SIG-M5 (cell line): ENCODE data around the gene EDARADD.
"Not testable (repeated sequence)": the region's sequence is repeated elsewhere in the genome, so short reads cannot be mapped to it uniquely, and the experiment has no call there.

Source experiments
- DNase-seq: peaks from one replicate; lab custom pipeline; 2025; lab: John Stamatoyannopoulos, UW

EDARADD gene

DNA sequence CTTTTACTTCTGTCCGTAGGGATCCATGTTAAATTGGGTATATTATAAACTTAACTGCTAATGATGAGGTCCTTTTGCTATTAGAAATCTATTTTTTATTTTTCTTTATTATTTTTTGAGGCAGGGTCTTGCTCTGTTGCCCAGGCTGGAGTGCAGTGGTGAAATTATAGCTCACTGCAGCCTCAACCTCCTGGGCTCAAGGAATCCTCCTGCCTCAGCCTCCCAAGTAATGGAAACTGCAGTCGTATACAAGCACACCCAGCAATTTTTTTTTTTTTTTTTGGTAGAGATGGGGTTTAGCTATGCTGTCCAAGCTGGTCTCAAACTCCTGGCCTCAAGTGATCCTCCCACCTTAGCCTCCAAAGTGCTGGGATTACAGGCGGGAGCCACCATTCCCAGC lies 95.1 kb downstream of the EDARADD start:
- not testable (repeated sequence) for DNase-seq

DNA sequence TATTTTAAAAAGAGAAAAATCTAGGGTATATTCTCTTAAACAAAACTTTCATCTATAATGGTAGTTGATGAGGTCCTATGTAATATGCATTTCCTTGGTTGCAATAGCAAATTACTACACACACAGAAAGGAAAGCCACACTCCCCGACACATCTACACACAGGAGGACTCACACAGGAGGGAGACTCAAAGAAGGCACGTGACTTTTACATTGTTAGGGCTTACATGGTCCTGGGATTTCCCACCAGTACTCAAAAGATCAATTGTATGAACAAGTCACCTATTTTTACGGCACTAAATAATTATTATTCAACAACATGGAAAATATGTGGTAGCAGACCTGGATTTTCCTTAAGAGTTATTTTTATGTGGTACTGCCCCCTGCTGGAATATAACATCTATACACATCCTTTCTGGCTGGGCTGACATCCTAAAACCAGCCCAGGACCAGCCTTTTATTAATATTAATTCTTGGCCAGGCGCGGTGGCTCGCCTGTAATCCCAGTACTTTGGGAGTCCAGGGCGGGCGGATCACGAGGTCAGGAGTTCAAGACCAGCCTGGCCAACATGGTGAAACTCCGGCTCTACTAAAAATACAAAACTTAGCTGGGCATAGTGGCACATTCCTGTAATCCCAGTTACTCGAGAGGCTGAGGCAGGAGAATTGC lies 95.8 kb downstream of the EDARADD start:
- no peak for DNase-seq

DNA sequence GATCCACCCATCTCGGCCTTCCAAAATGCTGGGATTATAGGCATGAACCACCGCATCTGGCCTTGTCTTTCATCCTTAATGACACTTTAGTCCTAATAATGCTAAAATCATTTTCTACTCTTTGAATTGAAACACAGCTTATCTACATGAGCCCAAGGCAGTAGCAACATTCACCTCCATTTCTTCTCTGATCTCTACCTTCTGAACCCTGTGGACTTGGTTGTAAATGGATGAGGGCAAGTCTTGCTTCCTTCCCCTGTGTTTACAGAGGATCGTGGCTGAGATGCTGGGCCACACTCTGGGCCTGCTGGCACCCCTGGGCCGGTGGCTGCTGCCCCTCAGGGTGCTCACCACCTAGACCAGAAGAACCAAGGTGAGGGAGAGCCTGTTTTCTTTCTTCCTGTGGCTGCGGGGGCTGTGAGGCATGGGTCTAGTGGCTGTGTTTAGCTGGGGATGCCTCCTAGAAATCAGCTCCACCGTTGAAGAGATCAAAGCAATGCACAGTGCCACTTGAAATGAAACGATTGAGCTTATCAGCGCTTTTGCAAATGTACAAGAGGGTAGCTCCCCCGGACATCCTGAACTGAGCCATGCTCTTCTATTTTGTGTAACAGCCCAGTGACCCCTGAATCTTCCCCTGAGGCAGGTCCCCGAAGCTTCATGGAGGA lies 97.5 kb downstream of the EDARADD start:
- DNase-seq = no peak

DNA sequence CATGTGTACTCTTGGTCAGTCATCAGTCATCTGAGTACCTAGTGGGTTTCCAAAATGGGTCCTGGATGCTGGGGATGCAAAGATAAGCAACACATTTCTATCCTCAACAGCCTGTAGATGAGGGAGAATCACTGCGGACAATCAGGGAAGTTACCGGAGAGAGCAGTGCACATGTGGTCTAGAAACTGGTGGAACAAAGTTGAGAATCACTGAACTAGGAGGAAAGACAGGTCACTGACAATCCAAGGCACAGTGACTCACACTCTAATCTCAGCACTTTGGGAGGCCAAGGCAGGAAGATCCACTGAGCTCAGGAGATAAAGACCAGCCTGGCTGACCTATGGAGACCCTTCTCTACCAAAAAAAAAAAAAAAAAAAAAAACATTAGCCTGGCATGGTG lies 98.3 kb downstream of the EDARADD start:
- no peak for DNase-seq

DNA sequence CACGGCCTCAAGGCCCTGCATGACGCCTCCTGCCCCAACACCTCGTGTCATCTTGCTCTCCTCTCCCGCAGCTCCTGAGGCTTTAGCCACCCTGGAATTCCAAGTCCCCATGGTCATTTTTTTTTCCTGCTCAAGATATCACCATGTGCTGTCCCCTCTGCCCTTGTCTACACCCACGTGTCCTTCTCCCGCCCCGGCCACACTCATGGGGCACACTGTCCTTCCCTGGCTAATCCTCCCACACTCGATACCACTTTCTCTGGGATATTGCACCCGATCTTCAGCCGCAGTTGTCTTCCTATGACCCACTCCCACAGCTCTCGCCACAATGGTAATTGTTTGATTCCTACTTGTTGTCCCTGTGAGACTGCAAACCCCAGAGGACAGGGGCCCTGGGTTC lies 100.0 kb downstream of the EDARADD start:
- no peak for DNase-seq

DNA sequence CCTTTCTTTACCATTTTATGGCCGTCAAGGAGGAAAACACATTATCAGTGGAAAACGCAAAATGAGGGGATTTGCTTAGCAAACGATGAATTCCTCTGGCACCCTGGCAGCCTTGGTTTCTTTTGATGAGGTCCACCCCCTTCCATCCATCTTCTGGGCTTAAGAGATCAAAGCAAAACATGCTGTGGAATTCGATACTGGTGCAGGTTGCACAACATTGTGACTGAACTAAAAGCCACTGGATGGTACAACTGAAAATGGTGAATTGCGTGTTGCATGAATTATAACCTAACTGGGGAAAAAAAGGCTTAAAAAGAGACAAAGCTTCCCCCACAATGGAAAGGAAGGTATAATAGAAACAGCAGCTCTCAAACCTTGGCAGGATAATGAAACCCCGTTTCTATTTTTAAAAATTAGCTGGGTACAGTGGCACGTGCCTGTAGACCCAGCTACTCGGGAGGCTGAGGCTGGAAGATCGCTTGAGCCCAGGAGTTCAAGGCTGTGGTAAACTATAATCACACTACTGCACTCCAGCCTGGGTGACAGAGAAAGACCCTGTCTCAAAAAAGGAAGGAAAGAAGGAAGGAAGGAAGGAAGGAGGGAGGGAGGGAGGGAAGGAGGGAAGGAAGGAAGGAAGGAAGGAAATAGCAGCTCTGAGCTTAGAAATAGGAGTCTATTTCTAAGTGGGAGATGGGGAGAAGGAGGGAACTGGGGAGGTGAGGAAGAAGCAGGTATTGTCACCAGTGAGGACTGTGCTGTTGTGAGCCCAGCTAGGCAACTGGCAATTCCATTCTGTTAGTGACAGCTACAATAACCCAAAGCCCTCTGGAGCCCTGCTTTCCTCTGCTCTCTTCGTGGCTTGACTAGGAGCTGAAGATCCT lies 100.7 kb downstream of the EDARADD start:
- DNase-seq = no peak

DNA sequence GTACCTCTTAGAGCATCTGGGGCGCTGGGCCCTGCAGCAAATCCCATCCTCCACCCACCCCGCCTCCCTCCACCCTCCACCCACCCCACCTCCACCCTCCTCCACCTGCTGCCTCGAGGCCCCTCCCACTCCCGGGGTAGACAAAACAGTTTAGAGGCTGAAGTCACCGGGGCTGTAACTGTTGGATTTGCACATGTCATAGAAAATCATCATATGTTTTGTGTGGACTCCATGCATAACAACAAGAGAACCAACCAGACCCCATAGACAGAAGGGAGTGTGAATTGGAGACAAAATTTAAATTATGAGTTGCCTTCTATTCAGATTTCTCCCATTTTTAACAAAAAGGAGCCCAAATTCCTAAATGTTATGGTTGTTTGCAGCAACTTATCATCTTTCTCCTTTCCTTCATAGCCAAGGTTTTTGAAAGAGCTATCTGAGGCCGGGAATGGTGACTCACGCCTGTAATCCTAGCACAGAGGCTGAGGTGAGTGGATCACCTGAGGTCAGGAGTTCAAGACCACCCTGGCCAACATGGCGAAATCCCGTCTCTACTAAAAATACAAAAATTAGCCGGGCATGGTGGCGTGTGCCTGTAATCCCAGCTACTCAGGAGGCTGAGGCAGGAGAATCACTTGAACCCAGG lies 101.5 kb downstream of the EDARADD start:
- no peak for DNase-seq

DNA sequence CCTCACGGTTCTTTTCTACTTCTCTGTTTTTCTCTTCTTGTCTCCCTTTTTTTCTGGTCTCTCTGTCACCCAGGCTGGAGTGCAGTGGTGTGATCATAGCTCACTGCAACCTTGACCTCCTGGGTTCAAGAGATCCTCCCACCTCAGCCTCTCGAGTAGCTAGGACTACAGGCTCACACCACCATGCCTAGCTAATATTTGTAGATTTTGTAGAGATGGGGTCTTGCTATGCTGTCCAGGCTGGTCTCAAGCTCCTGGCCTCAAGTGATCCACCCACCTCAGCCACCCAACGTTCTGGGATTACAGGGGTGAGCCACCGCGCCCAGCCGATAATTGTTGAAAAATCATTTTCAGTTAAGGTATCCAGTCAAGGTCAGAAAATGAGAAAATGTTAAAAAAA lies 103.8 kb downstream of the EDARADD start:
- no peak for DNase-seq

DNA sequence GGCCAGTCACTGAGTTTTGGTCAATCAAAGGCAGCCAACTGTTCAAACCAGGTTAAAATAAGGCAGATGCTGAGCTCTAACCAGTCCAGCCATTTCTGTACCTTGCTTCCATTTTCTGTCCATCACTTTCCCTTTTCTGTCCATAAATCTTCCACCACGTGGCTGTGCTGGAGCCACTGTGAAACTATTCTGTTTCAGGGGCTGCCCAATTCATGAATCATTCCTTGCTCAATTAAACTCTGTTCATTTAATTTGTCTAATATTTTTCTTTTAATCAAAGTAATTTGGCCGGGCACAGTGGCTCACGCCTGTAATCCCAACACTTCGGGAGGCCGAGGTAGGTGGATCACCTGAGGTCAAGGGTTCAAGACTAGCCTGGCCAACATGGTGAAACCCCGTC lies 107.0 kb downstream of the EDARADD start:
- DNase-seq = no peak

DNA sequence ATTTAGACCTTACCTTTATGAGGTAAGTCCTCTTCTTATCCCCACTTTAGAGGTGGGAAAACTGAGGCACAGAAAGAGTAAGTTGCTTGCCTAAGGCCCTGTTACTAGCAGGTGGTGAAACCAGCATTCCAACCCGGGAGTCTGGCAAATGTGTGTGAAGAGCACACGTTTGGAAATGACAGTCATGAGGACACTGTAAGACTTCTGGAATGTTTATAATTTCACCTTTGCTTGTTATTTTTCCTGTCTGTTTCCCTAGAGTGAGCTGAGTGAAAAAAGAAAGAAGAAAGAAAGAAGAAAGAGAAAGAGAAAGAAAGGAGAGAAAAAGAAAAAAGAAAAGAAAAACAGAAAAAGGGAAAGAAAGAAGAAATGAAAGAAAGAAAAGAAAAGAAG lies 108.5 kb downstream of the EDARADD start:
- no peak for DNase-seq

DNA sequence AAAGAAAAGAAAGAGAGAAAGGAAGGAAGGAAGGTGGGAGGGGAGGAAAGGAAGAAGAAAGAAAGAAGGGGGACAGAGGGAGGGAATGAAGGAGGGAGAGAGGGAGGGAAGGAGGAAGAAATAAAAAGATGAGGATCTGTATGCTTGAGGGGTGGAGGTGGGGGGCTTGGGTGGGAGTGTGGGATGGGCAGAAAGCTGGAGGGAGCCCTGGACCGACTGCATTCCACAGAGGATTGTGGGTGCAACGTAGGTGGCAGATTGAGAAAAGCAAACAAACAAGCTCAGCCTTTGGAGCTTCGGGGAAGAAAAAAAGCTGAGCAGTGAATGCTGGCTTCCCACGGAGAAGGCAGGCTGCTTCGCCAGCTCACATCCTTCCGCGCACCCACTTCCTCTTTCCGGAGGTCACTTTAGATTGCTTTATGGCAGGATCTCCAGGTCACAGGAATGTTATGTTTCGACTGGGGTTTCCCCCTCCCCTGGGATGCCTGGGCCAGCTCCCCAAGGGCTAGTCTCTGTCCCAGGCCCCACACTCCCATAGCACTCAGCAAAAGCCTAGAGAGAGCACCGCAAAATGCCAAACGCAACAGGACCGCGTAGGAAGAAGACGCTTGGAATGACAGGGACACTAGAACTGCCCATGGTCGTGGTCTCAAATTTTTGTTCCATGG lies 109.0 kb downstream of the EDARADD start:
- DNase-seq = no peak

DNA sequence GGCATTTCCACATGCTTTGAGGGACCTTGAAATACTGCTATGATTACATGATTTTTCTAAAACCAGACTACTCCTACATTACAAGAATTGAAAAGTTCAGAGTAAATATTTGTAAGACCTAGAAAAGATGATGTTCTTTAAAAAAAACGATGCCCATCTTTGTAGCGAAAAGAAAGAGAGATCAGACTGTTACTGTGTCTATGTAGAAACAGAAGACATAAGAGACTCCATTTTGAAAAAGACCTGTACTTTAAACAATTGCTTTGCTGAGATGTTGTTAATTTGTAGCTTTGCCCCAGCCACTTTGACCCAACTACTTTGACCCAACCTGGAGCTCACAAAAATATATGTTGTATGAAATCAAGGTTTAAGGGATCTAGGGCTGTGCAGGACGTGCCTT lies 110.3 kb downstream of the EDARADD start:
- not testable (repeated sequence) for DNase-seq

DNA sequence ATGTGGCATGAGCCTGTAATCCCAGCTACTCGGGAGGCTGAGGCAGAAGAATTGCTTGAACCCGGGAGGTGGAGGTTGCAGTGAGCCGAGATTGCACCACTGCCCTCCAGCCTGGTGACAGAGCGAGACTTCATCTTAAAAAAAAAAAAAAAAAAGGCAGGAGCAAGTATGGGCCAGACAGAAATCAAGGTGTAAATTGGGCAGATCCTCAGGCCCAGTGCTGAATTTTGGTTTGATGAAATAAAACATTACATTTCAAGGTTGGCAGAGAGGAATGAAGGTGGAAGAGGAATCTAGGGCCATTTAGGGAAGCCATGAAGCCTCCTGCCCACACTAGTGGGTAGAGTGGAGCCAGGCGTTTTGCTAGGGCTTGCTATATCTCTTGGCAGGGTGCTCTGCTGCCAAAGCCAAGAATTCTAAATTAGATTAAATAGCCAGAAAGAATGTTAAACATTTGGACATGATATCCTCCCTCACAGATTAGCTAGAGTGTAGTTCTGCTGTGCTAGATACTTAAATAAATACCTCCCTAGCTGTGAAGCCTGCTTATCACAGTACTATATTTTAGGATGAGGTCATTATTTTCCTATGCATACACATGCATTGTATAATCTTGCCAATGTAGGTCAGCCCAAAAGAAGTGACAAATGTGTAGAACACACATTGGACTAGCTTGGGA lies 113.1 kb downstream of the EDARADD start:
- DNase-seq = no peak

DNA sequence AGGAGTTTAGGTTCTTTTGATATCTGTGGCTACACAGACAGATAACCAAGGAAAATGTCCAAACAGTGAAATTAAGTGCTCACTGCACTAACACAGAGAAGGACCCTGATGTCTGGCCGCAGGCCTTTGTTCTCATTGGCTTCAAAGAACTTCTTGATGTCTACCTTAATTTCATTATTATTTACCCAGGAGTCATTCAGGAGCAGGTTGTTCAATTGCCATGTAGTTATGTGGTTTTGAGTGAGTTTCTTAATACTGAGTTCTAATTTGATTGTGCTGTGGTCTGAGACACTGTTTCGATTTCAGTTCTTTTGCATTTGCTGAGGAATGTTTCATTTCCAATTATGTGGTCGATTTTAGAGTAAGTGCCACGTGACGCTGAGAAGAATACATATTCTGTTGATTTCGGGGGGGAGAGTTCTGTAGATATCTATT lies 114.5 kb downstream of the EDARADD start:
- no peak for DNase-seq

DNA sequence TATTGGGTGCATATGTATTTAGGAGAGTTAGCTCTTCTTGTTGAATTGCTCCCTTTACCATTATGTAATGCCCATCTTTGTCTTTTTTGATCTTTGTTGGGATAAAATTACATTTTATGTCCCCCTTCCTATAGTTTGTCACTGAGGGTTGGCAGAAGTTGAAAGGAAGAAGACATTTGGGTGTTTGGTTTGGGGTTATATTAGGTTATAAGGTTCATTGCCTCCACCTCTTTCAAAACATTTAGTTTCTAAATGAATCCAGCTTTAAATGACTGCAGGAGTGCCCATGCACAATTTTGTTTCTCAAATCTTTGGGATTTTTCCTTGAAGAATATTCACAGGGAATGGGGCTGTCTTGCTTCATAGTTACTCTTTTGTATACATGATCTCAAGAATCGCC lies 115.1 kb downstream of the EDARADD start:
- DNase-seq = no peak

DNA sequence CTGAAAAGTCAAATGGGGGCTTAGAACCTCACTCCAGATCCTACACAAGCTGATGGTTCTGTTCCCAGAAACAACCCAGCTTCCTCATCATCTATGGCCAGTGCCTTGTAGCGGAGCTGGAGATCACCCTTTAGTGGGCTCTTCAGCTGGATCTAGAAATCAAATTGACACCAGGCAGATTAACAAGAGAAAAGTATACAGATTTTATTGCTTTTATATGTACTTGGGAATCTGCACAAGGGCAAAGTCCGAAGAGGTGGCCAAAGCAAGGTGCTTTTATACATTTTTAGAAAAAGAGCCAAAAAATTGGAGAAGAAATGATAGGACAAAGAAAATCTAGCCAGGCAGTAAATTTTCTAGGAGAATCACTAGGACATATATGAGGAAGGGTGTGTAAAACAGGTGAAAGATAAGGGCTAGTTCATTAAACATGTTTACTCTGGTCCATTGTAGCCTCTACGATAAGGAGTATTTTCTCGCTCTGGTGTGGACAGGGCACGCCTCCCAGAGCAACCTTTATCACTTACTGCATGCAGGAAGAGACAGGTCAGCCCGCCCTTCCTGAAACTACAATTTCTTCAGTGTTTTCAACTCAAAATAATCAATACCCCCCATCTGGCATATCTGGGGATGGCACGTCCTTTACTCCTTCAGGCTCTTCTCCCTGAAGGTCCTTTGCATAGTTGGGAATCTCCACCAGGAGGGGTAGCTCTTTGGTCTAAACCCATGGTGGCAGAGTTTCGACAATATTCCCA lies 115.7 kb downstream of the EDARADD start:
- no peak for DNase-seq

DNA sequence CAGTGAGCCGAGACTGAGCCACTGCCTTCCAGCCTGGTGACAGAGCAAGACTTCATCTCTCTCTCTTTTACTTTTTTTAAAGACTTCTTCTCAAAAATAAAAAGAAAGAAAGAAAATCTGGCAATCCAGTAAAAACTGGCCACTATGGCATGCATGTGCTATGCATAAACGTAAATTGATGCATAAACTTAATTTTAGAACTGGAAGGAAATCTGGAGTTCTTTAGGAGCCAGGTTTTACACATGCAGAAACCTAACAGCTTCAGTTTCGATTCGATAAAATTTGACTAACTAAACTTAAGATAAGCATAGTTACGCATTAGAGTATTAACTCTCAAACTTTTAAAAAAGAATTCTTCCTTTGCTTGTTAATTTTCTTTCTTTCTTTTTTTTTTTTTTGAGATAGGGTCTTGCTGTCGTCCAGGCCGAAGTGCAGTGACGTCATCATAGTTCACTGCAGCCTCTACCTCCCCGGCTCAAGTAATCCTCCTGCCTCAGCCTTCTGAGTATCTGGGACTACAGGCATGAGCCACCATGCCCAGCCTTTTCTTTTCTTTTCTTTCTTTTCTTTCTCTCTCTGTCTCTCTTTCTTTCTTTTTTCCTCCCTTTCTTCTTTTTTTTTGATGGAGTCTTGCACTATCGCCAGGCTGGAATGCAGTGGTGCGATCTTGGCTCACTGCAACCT lies 117.8 kb downstream of the EDARADD start:
- DNase-seq = no peak

DNA sequence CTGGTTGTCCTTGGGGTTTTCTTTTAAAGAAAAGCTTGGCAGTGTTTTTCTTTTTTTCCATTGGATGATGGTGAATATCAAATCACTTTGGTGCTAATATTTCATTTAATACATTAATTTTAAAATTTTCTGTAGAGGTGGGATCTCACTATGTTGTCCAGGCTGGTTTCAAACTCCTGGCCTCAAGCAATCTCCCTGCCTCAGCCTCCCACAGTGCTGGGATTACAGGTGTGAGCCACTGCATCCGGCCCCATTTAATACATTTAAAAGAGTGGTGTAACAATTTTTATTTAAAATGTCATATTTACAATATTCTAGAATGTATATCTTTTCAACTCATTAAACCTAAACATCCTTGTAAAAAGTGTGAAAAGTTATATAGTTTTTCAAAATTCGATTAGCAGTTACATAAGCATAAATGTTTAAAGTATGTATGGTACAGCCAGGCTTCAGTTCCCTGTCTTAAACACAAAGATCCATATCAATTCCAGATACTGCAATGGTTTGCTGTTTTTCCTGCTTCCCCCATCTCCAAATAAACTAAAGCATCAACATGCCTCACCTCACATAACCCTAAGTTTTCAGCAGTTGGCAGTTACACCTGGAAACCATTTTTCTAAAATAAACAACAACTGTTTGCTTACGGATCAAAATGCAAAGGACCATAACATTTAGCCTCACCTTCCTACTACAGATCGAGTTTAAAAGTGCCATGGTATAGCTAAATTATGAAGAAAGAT lies 120.8 kb downstream of the EDARADD start:
- DNase-seq = no peak

DNA sequence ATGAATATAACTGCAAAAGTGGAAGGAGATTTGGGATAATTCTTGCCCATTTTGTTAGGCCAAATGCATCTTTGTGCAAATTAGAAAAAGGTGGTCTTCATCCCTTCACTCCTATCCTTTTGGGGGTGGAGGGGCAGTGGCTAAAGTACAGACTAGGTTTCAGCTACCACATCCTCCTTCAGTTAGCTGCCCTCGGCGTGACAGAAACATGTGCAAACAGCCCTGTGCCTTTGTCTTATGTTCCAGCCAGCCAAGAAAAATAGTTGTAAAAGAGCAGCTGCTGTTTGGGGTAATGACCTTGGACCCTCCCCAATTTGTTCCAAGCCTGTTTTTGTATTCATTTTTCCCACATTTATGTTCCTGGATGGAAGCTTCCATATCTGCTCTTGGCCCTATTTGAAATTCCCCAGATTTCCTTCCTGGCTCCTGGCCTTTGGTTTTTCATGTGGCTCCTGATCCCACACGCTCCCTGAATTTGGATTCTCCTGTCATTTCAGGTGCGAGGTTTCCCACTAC lies 121.4 kb downstream of the EDARADD start:
- no peak for DNase-seq
